A673 (cell line): ENCODE results near the gene DLG2. TPM values are rescaled to one million over a fixed set of nuclear protein-coding genes. Genes with fewer than 3 reads are reported as not detected.

ENCODE experiments used
- BruUV-seq: library from RNA; stranded (reverse); fragments of 400-500 nt; replicated peaks from 2 replicates; lab custom pipeline; 2021; lab: Mats Ljungman, UMichigan
- CTCF ChIA-PET: fragments of 300-600 bp; sonication (Branson Sonifier 250); formaldehyde crosslinking; loops from one replicate; lab custom pipeline; 2022; ENCODE audit warnings: antibody characterized with exemption; lab: Charles Lee
- POLR2A ChIA-PET: fragments of 300-600 bp; sonication (Branson Sonifier 250); formaldehyde crosslinking; loops from one replicate; lab custom pipeline; 2022; ENCODE audit warnings: antibody characterized with exemption; ENCODE audit not compliant: low non-redundant PET; lab: Charles Lee
- DNase-seq: peaks from one replicate; pipeline ENCODE4 v3.0.0-alpha.2; 2015; ENCODE audit warnings: low spot score
- H3K27ac ChIP-seq: fragments of 200-600 bp; sonication (generic); 2 replicates; pipeline ENCODE4 v1.5.1; 2016; ENCODE audit warnings: mixed run types, low read depth, mild to moderate bottlenecking, mixed read lengths, antibody characterized with exemption, low read length; ENCODE audit not compliant: poor library complexity, severe bottlenecking
- H3K27me3 ChIP-seq: fragments of 200-600 bp; sonication (generic); replicated peaks from 2 replicates; pipeline ENCODE4 v1.6.1; 2017; ENCODE audit warnings: mixed run types, low read depth, mild to moderate bottlenecking, mixed read lengths, antibody characterized with exemption, low read length; ENCODE audit not compliant: insufficient read depth, poor library complexity
- H3K36me3 ChIP-seq: fragments of 200-600 bp; sonication (generic); 2 replicates; pipeline ENCODE4 v1.6.1; 2016; ENCODE audit warnings: mixed run types, mild to moderate bottlenecking, mixed read lengths, antibody characterized with exemption, low read length; ENCODE audit not compliant: insufficient read depth, poor library complexity, severe bottlenecking
- H3K4me1 ChIP-seq: fragments of 200-600 bp; sonication (generic); 2 replicates; pipeline ENCODE4 v1.6.1; 2017; ENCODE audit warnings: mixed run types, mild to moderate bottlenecking, mixed read lengths, antibody characterized with exemption, low read length; ENCODE audit not compliant: insufficient read depth, poor library complexity, severe bottlenecking
- H3K4me3 ChIP-seq: fragments of 200-600 bp; sonication (generic); 2 replicates; pipeline ENCODE4 v1.5.1; 2016; ENCODE audit warnings: low read depth, mixed run types, mild to moderate bottlenecking, mixed read lengths, low read length; ENCODE audit not compliant: poor library complexity, severe bottlenecking
- H3K9me3 ChIP-seq: fragments of 200-600 bp; sonication (generic); 2 replicates; pipeline ENCODE4 v1.6.1; 2016; ENCODE audit warnings: mixed run types, low read depth, mild to moderate bottlenecking, mixed read lengths, antibody characterized with exemption, low read length; ENCODE audit not compliant: poor library complexity, severe bottlenecking
- CTCF ChIP-seq: fragments of 300-800, 200-600 bp; sonication (generic); conservative IDR thresholded peaks from 2 replicates; pipeline ENCODE4 v1.5.1; 2017; ENCODE audit warnings: low read depth, mild to moderate bottlenecking, antibody characterized with exemption, low read length, moderate library complexity, mixed read lengths
- EZH2 ChIP-seq: fragments of 200-600 bp; sonication (generic); IDR thresholded peaks from 2 replicates; pipeline ENCODE4 v1.6.1; 2017; ENCODE audit warnings: borderline replicate concordance, low read depth, mild to moderate bottlenecking, mixed read lengths, antibody characterized with exemption, low read length; ENCODE audit not compliant: poor library complexity, severe bottlenecking
- intact Hi-C: fragments of 100-400 bp; cut with micrococcal nuclease; formaldehyde crosslinking; loops from one replicate; pipeline ENCODE4 v1.10.0; 2022; ENCODE audit not compliant: unreplicated experiment
- total RNA-seq: library from RNA; stranded (reverse); gene quantifications from 2 replicates; pipeline ENCODE4 v1.2.3, GENCODE V29; 2021

Gene DLG2
- total RNA-seq, 1 experiment from 2014 or later: 277 TPM

GRCh38 chr11:84685149-84685548, 942.0 kb downstream of the DLG2 start:
- Histone ChIP-seq H3K36me3 (no peaks in the 10 kb centered on the region), H3K4me1 (no peaks in the 10 kb centered on the region), H3K9me3 (no peaks in the 10 kb centered on the region), H3K4me3 (no peak overlapping the region), H3K27ac (no peak overlapping the region), H3K27me3 (no peaks in the 10 kb centered on the region)
- BruUV-seq: no TSS peak
- intact Hi-C loops: no loop called here
- no peak for DNase-seq
- ChIA-PET CTCF (no interaction called here), POLR2A (no interaction called here)
- TF ChIP-seq EZH2 (no peak), CTCF (no peak)

DNA sequence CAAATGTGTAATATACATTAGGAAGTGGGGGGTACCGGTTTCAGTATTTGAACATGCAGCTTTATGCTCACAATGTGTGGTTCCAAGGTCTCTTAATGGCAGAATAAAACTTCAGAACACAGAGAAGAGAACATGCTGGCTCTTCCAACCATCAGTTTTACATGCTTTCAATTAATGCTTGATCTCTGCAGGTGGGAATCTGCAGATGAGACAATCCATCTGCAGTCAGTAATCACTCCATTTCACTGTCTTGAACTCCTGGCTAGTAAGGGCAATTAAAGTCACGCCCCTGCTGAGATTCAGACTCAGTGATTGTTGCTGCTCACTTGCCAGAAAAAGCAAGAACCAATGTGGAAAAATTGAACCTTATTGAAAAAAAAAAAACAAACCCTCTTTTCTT, 945.7 kb downstream of the DLG2 start:
- DNase-seq: no peak
- intact Hi-C loops: no loop called here
- CTCF ChIA-PET: no interaction called here
- TF ChIP-seq CTCF (no peak), EZH2 (no peak)
- POLR2A ChIA-PET: no interaction called here
- H3K4me1 ChIP-seq: no peaks in the 10 kb centered on the region
- no TSS peak for BruUV-seq
- H3K27me3 ChIP-seq: no peaks in the 10 kb centered on the region
- H3K36me3 ChIP-seq: no peaks in the 10 kb centered on the region
- no peak overlapping the region for H3K4me3 ChIP-seq
- no peak overlapping the region for H3K27ac ChIP-seq
- H3K9me3 ChIP-seq: no peaks in the 10 kb centered on the region

DNA sequence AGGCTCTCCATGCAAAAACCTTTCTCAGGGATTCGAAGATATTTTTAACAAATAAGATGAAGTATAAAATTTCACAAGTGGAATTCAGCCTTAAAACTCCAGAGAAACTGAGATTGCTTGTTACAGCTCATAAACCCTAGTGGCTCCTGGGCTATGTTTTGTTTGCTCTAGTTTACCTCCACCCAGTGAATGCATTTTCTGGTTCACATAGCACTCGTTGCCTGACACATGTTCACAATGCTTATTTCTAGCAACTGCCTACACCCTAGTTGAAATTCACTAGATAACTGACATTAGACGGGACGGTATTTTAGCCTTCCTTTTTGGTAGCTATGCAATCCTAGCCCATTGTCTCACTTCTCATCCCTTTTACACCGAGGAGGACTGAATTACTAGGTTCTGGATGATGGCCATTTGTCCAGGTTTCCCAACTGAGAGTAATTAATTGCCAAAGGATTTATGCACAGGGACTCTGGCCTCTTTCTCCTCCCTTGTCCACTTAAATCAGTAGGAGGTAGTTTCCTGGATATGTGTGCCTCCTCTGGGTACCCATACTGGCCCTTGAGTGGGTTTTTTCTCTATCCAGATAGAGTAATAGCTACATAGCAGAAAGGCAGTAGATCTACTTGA, 951.6 kb downstream of the DLG2 start:
- no peak overlapping the region for H3K27ac ChIP-seq
- DNase-seq: no peak
- H3K36me3 ChIP-seq: no peaks in the 10 kb centered on the region
- no peaks in the 10 kb centered on the region for H3K4me1 ChIP-seq
- no peaks in the 10 kb centered on the region for H3K27me3 ChIP-seq
- no peaks in the 10 kb centered on the region for H3K9me3 ChIP-seq
- TF ChIP-seq EZH2 (no peak), CTCF (no peak)
- no peak overlapping the region for H3K4me3 ChIP-seq
- POLR2A ChIA-PET: no interaction called here
- intact Hi-C loops: no loop called here
- CTCF ChIA-PET: no interaction called here
- BruUV-seq: no TSS peak
